ENCODE results near the gene MRE11. TPM values are rescaled to one million over a fixed set of nuclear protein-coding genes. Genes with fewer than 3 reads are reported as not detected.

The MRE11 gene
- total RNA-seq, 1 experiment from 2014 or later = 40.7 TPM

Small RNA genes lying within 50 kb of the gene (microRNA-seq; reads per million reads assigned to microRNA genes)
- 4.9 reads per million, percentile 35 among the genes with 10 or more reads in this experiment for gene MIR548L (ENCODE audit: borderline microRNAs expressed)

Other genes with a start within 250 kb of the MRE11 start
- gene IZUMO1R, start 189.3 kb downstream of the MRE11 start, total RNA-seq (2021) = not detected in 2 replicates
- 0.15 TPM in 1 of 2 replicates, not detected in the other for gene GPR83, start 92.4 kb downstream of the MRE11 start, total RNA-seq (2021)
- 13.8 and 17.0 TPM in 2 replicates for gene ANKRD49, start 140 bp upstream of the MRE11 start, total RNA-seq (2021)
- gene C11orf97, start 18.6 kb upstream of the MRE11 start, total RNA-seq (2021) = not detected in 2 replicates
- 5.3 and 5.4 TPM in 2 replicates for gene FUT4, start 50.1 kb upstream of the MRE11 start, total RNA-seq (2021)
- gene PIWIL4, start 73.5 kb upstream of the MRE11 start, total RNA-seq (2021) = not detected in 2 replicates

Measured in H9 (cell line).